ENCODE data around the gene ANKRD13B. TPM values are rescaled to one million over a fixed set of nuclear protein-coding genes. Genes with fewer than 3 reads are reported as not detected.

The ANKRD13B gene
- total and polyA plus RNA-seq, 2 of the 13 experiments (the other 11 are each of a cell fraction or from before 2014, with no cell fraction given) = 1.7 to 1.8 TPM

GRCh38 chr17:29591146-29591736 is 1.7 kb upstream of the ANKRD13B start (continued):
- TF ChIP-seq KIAA2018 (CRISPR knock-in tag; IDR thresholded peaks at IDR 0.05; ENCODE audit: borderline replicate concordance) (no peak), SNAPC4 (CRISPR knock-in tag; IDR thresholded peaks at IDR 0.05) (no peak), ZSCAN29 (CRISPR knock-in tag; conservative IDR thresholded peaks at IDR 0.05) (no peak), ZNF253 (CRISPR knock-in tag; IDR thresholded peaks at IDR 0.05; ENCODE audit: borderline replicate concordance) (0 out of 2 replicates have a peak, but pooled peaks have one; percentile 60), ZNF557 (CRISPR knock-in tag; IDR thresholded peaks at IDR 0.05) (no peak), NONO (IDR thresholded peaks at IDR 0.05) (no peak), NONO (CRISPR knock-in tag; conservative IDR thresholded peaks at IDR 0.05) (no peak; the same call in 1 of the 2 replicates), CBX1 (IDR thresholded peaks at IDR 0.05; ENCODE audit: low read depth) (no peak), NR3C1 (CRISPR knock-in tag; IDR thresholded peaks at IDR 0.05) (no peak), ZBTB7A (CRISPR knock-in tag; IDR thresholded peaks at IDR 0.05) (no peak), ZFP36L1 (CRISPR knock-in tag; IDR thresholded peaks at IDR 0.05) (no peak), CENPBD1 (CRISPR knock-in tag; IDR thresholded peaks at IDR 0.05; ENCODE audit: borderline replicate concordance, low read depth) (no peak), RBAK (CRISPR knock-in tag; IDR thresholded peaks at IDR 0.05) (peak; percentile 4; the same call in 1 of the 2 replicates), FOXA1 (IDR thresholded peaks at IDR 0.05) (no peak), FOXA1 (CRISPR knock-in tag; IDR thresholded peaks at IDR 0.05) (no peak), ZSCAN25 (CRISPR knock-in tag; IDR thresholded peaks at IDR 0.05) (no peak), ZSCAN22 (CRISPR knock-in tag; IDR thresholded peaks at IDR 0.05) (no peak), ELF3 (CRISPR knock-in tag; IDR thresholded peaks at IDR 0.05) (no peak)

Measured in HepG2 (cell line).